Uterus (tissue), 2 donors: ENCODE measurements around the gene PRAC2.

ENCODE experiments used
- CTCF ChIP-seq, 4 experiments: fragments of 200-600 bp in 2 of 4; fragments of 450-650 bp in 2 of 4; sonication (generic) in 2 of 4; IDR thresholded peaks; one replicate each; pipeline ENCODE4 v1.5.1; 2016 to 2019; ENCODE audit warnings: antibody characterized with exemption in 4 of 4, mild to moderate bottlenecking in 2 of 4, moderate library complexity in 1 of 4
- POLR2A ChIP-seq, 2 donors: fragments of 450-650 bp; IDR thresholded peaks; one replicate each; pipeline ENCODE4 v1.6.1; 2016; ENCODE audit warnings: antibody characterized with exemption in 2 of 2, mild to moderate bottlenecking in 1 of 2, moderate library complexity in 1 of 2

GRCh38 chr17:48692049-48692448 lies 30.9 kb upstream of the PRAC2 start:
- TF ChIP-seq POLR2A (IDR thresholded peaks at IDR 0.05) (no peak), CTCF (IDR thresholded peaks at IDR 0.05) (no peak)
